H1 (cell line): ENCODE data around the gene SNX30. TPM values are rescaled to one million over a fixed set of nuclear protein-coding genes. Genes with fewer than 3 reads are reported as not detected.

Experiments used
- CHD7 ChIP-seq: fragments of 300-600 bp; sonication (generic); IDR thresholded peaks from 2 replicates; pipeline ENCODE4 v1.7.1; 2012; ENCODE audit warnings: low read length, moderate library complexity, mild to moderate bottlenecking, inconsistent platforms; ENCODE audit not compliant: insufficient replicate concordance
- CTCF ChIP-seq, 3 experiments: IDR thresholded peaks; 1 replicate in 2 of 3; 2 replicates in 1 of 3; pipeline versions ENCODE4 v1.5.1 to v1.6.1; 2011; ENCODE audit warnings: low read length in 3 of 3, mild to moderate bottlenecking in 3 of 3, inconsistent platforms in 2 of 3, low read depth in 1 of 3, moderate library complexity in 1 of 3; ENCODE audit not compliant: insufficient read depth in 1 of 3; ENCODE audit errors: control extremely low read depth in 1 of 3
- PHF8 ChIP-seq: fragments of 200-600 bp; sonication (generic); conservative IDR thresholded peaks from 2 replicates; pipeline ENCODE4 v1.7.1; 2012; ENCODE audit warnings: low read depth, mild to moderate bottlenecking, inconsistent platforms, low read length, moderate library complexity
- POLR2AphosphoS5 ChIP-seq: IDR thresholded peaks from 2 replicates; pipeline ENCODE4 v1.6.1; 2011; ENCODE audit warnings: low read depth, low read length
- RNF2 ChIP-seq: fragments of 200-900, 300-1000 bp; sonication (generic); IDR thresholded peaks from 2 replicates; pipeline ENCODE4 v1.7.1; 2016; ENCODE audit warnings: borderline replicate concordance, low read depth, mild to moderate bottlenecking, antibody characterized with exemption, low read length; ENCODE audit not compliant: poor library complexity, severe bottlenecking; ENCODE audit errors: missing control alignments
- SIN3A ChIP-seq, 2 experiments: IDR thresholded peaks in 1 of 2; conservative IDR thresholded peaks in 1 of 2; 2 replicates each; pipeline ENCODE4 v1.6.1; 2011 to 2012; ENCODE audit warnings: low read length in 2 of 2, improper control_type of control experiment in 1 of 2, low read depth in 1 of 2, mild to moderate bottlenecking in 1 of 2
- TAF1 ChIP-seq: IDR thresholded peaks from 2 replicates; pipeline ENCODE4 v1.6.1; 2011; ENCODE audit warnings: mild to moderate bottlenecking, low read depth, low read length
- polyA plus RNA-seq, 7 experiments: library from polyadenylated mRNA; depleted of rRNA in 3 of 7; stranded (reverse) in 5 of 7; unstranded in 2 of 7; fragments of >200 nt in 5 of 7; fragments of 200-250 nt in 2 of 7; gene quantifications; 1 replicate in 5 of 7; 2 replicates in 1 of 7; 4 replicates in 1 of 7; pipeline versions ENCODE4 v1.2.1 to v1.2.3, GENCODE V29; 2011 to 2013; ENCODE audit warnings: missing spikeins in 2 of 7, mixed read lengths in 2 of 7
- total RNA-seq: library from RNA; stranded (reverse); fragmentation: NEBNext Ultra II Directional; extraction: Animal tissue kit (Norgen Biotek cat#: 25700); gene quantifications from 2 replicates; pipeline ENCODE4 v1.2.1, GENCODE V29; 2021

The SNX30 gene
- total and polyA plus RNA-seq, 2 of the 8 experiments (the other 6 are each of a cell fraction or from before 2014, with no cell fraction given): 4.0 to 12.2 TPM

- TF ChIP-seq CHD7 (no peak), CTCF (IDR thresholded peaks at IDR 0.05; ENCODE audit: control extremely low read depth in 1 of 3, insufficient read depth in 1 of 3, low read depth in 1 of 3, low read length in 3 of 3) (no peak), RNF2 (no peak), SIN3A (conservative IDR thresholded peaks at IDR 0.05 in 1 of 2, IDR thresholded peaks at IDR 0.05 in 1 of 2; ENCODE audit: low read depth in 1 of 2, low read length in 2 of 2) (no peak), PHF8 (no peak), POLR2AphosphoS5 (no peak), TAF1 (no peak)
These were observed 88.8 kb downstream of the SNX30 start (continued) for GRCh38 chr9:112839331-112839730.
